ENCODE measurements around the gene LRMDA. TPM values are rescaled to one million over a fixed set of nuclear protein-coding genes. Genes with fewer than 3 reads are reported as not detected.

The LRMDA gene
- polyA plus RNA-seq, 3 donors: 7.2 to 20.6 (median 14.4) TPM

GRCh38 chr10:75410132-75411005 is 21.1 kb upstream of the LRMDA start:
- WGBS, 3 donors: 65 to 76% (median 67%) methylated on average over 10 of the region's 10 CpGs
- H3K27ac ChIP-seq (ENCODE audit: low read depth, low read length): no peak overlapping the region

GRCh38 chr10:75414527-75414926 is 16.9 kb upstream of the LRMDA start:
- WGBS, 3 donors: 89 to 100% (median 98%) methylated on average over 1 of the region's 1 CpG
- no peak overlapping the region for H3K27ac ChIP-seq (ENCODE audit: low read depth, low read length)

GRCh38 chr10:75417522-75417927 is 13.9 kb upstream of the LRMDA start:
- 69 to 73% (median 72%) methylated on average over 5 of the region's 5 CpGs for WGBS, 3 donors
- no peak overlapping the region for H3K27ac ChIP-seq (ENCODE audit: low read depth, low read length)

GRCh38 chr10:75418293-75418692 is 13.1 kb upstream of the LRMDA start:
- 80 to 87% (median 82%) methylated on average over 4 of the region's 4 CpGs for WGBS, 3 donors
- H3K27ac ChIP-seq (ENCODE audit: low read depth, low read length): no peak overlapping the region

GRCh38 chr10:75418712-75419111 is 12.7 kb upstream of the LRMDA start:
- H3K27ac ChIP-seq (ENCODE audit: low read depth, low read length): no peak overlapping the region
- 94 to 95% (median 94%) methylated on average over 8 of the region's 8 CpGs for WGBS, 3 donors

GRCh38 chr10:75422913-75423312 is 8.5 kb upstream of the LRMDA start:
- H3K27ac ChIP-seq (ENCODE audit: low read depth, low read length): no peak overlapping the region
- 97 to 99% (median 98%) methylated on average over 6 of the region's 6 CpGs for WGBS, 3 donors

- H3K27ac ChIP-seq (ENCODE audit: low read depth, low read length): no peak overlapping the region
- 66 to 91% (median 90%) methylated on average over 2 of the region's 2 CpGs for WGBS, 3 donors
Observed at GRCh38 chr10:75424571-75424970, 6.9 kb upstream of the LRMDA start.

GRCh38 chr10:75425291-75426079 is 5.9 kb upstream of the LRMDA start:
- 44 to 94% (median 94%) methylated on average over 6 of the region's 6 CpGs for WGBS, 3 donors
- H3K27ac ChIP-seq (ENCODE audit: low read depth, low read length): no peak overlapping the region

GRCh38 chr10:75426880-75427279 is 4.5 kb upstream of the LRMDA start:
- H3K27ac ChIP-seq (ENCODE audit: low read depth, low read length): no peak overlapping the region
- WGBS, 3 donors: 72 to 95% (median 74%) methylated on average over 1 of the region's 1 CpG

- 40 to 72% (median 47%) methylated on average over 3 of the region's 3 CpGs for WGBS, 3 donors
- no peak overlapping the region for H3K27ac ChIP-seq (ENCODE audit: low read depth, low read length)
Observed at GRCh38 chr10:75427951-75428350, 3.5 kb upstream of the LRMDA start.

- no peak overlapping the region for H3K27ac ChIP-seq (ENCODE audit: low read depth, low read length)
- WGBS, 3 donors: 54 to 62% (median 62%) methylated on average over 9 of the region's 9 CpGs
Observed at GRCh38 chr10:75428434-75429158, 2.8 kb upstream of the LRMDA start.

GRCh38 chr10:75429159-75429827 is 2.1 kb upstream of the LRMDA start:
- no peak overlapping the region for H3K27ac ChIP-seq (ENCODE audit: low read depth, low read length)
- 63 to 70% (median 69%) methylated on average over 5 of the region's 5 CpGs for WGBS, 3 donors

- WGBS, 3 donors: 9 to 13% (median 10%) methylated on average over 9 of the region's 9 CpGs
- H3K27ac ChIP-seq (ENCODE audit: low read depth, low read length): no peak overlapping the region
Observed at GRCh38 chr10:75430000-75430763, 1.2 kb upstream of the LRMDA start.

- 62 to 75% (median 66%) methylated on average over 5 of the region's 5 CpGs for WGBS, 3 donors
- H3K27ac ChIP-seq (ENCODE audit: low read depth, low read length): no peak overlapping the region
Observed at GRCh38 chr10:75432176-75432575, 752 bp downstream of the LRMDA start.

- 61 to 86% (median 71%) methylated on average over 5 of the region's 5 CpGs for WGBS, 3 donors
- H3K27ac ChIP-seq (ENCODE audit: low read depth, low read length): no peak overlapping the region
Observed at GRCh38 chr10:75432763-75433162, 1.3 kb downstream of the LRMDA start.

GRCh38 chr10:75433216-75433615 is 1.8 kb downstream of the LRMDA start:
- H3K27ac ChIP-seq (ENCODE audit: low read depth, low read length): no peak overlapping the region
- WGBS, 3 donors: 75 to 84% (median 80%) methylated on average over 8 of the region's 8 CpGs

- 81 to 86% (median 82%) methylated on average over 8 of the region's 8 CpGs for WGBS, 3 donors
- H3K27ac ChIP-seq (ENCODE audit: low read depth, low read length): no peak overlapping the region
Observed at GRCh38 chr10:75434291-75434690, 2.9 kb downstream of the LRMDA start.

- 83 to 92% (median 86%) methylated on average over 2 of the region's 2 CpGs for WGBS, 3 donors
- H3K27ac ChIP-seq (ENCODE audit: low read depth, low read length): no peak overlapping the region
Observed at GRCh38 chr10:75435291-75435690, 3.9 kb downstream of the LRMDA start.
